Stimulated activated CD8-positive, alpha-beta memory T cell treated with anti-CD3 and anti-CD28 coated beads, Interleukin-7, amount 100 ng/mL, for 24 hours (primary cell): ENCODE measurements around the gene SLC25A53.
"Not testable (repeated sequence)": the region's sequence is repeated elsewhere in the genome, so short reads cannot be mapped to it uniquely, and the experiment has no call there.

ENCODE experiments used
- DNase-seq: peaks from one replicate; pipeline ENCODE4 v3.0.0-alpha.2; 2020; ENCODE audit warnings: low read depth

Gene SLC25A53

GRCh38 chrX:104130808-104131207 lies 26.0 kb downstream of the SLC25A53 start:
- DNase-seq = no peak

GRCh38 chrX:104126856-104127255 lies 30.0 kb downstream of the SLC25A53 start:
- DNase-seq = no peak

GRCh38 chrX:104122829-104123228 lies 34.0 kb downstream of the SLC25A53 start:
- DNase-seq = no peak

- DNase-seq = no peak
These were observed 38.0 kb downstream of the SLC25A53 start for GRCh38 chrX:104118765-104119164.

- no peak for DNase-seq
These were observed 39.0 kb downstream of the SLC25A53 start for GRCh38 chrX:104117759-104118158.

- no peak for DNase-seq
These were observed 43.4 kb downstream of the SLC25A53 start for GRCh38 chrX:104113222-104113965.

GRCh38 chrX:104112326-104112951 lies 44.4 kb downstream of the SLC25A53 start, which contains the start of gene ZCCHC18:
Gene ZCCHC18, plus strand, starts transcription at chrX:104112523. Its CDS starts 1,589 bp downstream, at chrX:104114112.
- DNase-seq = no peak

GRCh38 chrX:104110491-104111240 lies 46.1 kb downstream of the SLC25A53 start:
- not testable (repeated sequence) for DNase-seq

- no peak for DNase-seq
These were observed 47.9 kb downstream of the SLC25A53 start for GRCh38 chrX:104108955-104109354.

GRCh38 chrX:104105330-104106262 lies 51.2 kb downstream of the SLC25A53 start:
- no peak for DNase-seq

- DNase-seq = no peak
These were observed 52.1 kb downstream of the SLC25A53 start for GRCh38 chrX:104104676-104105075.

GRCh38 chrX:104098919-104099318 lies 57.9 kb downstream of the SLC25A53 start:
- DNase-seq = no peak

- no peak for DNase-seq
These were observed 58.5 kb downstream of the SLC25A53 start for GRCh38 chrX:104098151-104098808.

GRCh38 chrX:104085919-104086318 lies 70.9 kb downstream of the SLC25A53 start:
- DNase-seq = no peak

- DNase-seq = no peak
These were observed 71.3 kb downstream of the SLC25A53 start for GRCh38 chrX:104085477-104085876.

GRCh38 chrX:104084534-104085277 lies 72.1 kb downstream of the SLC25A53 start:
- no peak for DNase-seq

GRCh38 chrX:104084063-104084462 lies 72.7 kb downstream of the SLC25A53 start:
- DNase-seq = no peak

- DNase-seq = not testable (repeated sequence)
These were observed 79.0 kb downstream of the SLC25A53 start for GRCh38 chrX:104077854-104078253.

GRCh38 chrX:104075778-104076445 lies 80.9 kb downstream of the SLC25A53 start, which contains the start of gene TMSB15C:
Gene TMSB15C, minus strand, starts transcription at chrX:104076236.
- not testable (repeated sequence) for DNase-seq

GRCh38 chrX:104062636-104063035 lies 94.2 kb downstream of the SLC25A53 start:
- DNase-seq = not testable (repeated sequence)
